ENCODE data around the gene STARD5. TPM values are rescaled to one million over a fixed set of nuclear protein-coding genes. Genes with fewer than 3 reads are reported as not detected.

Gene STARD5
- total and polyA plus RNA-seq, 2 of the 8 experiments (the other 6 are each of a cell fraction or from before 2014, with no cell fraction given), result 5.5 to 10.4 TPM

- TF ChIP-seq CHD7 (IDR thresholded peaks at IDR 0.05; ENCODE audit: insufficient replicate concordance, low read length), result no peak
- no peak for TF ChIP-seq BRCA1 (IDR thresholded peaks at IDR 0.05; ENCODE audit: low read depth, low read length)
- TF ChIP-seq SIX5 (IDR thresholded peaks at IDR 0.05; ENCODE audit: low read depth, low read length), result no peak
Observed at GRCh38 chr15:81296673-81297072, 27.3 kb downstream of the STARD5 start (continued).

Measured in H1 (cell line).